Ovary (tissue), 9 donors: ENCODE measurements around the gene TMPRSS4. TPM values are rescaled to one million over a fixed set of nuclear protein-coding genes. Genes with fewer than 3 reads are reported as not detected.

ENCODE experiments used
- DNase-seq, 5 donors: peaks; one replicate each; pipeline ENCODE4 v3.0.0-alpha.2; 2019 to 2020
- H3K27ac ChIP-seq, 2 donors: fragments of 200-600 bp; one replicate each; pipeline versions ENCODE4 v1.5.1 to v1.8.0; 2019 to 2022
- H3K27me3 ChIP-seq: fragments of 200-600 bp; one replicate; pipeline ENCODE4 v1.8.0; 2022
- H3K36me3 ChIP-seq: fragments of 200-600 bp; sonication (generic); one replicate; pipeline ENCODE4 v1.5.1; 2019
- H3K4me1 ChIP-seq: one replicate; pipeline ENCODE4 v1.8.1; 2013; ENCODE audit warnings: mild to moderate bottlenecking, moderate library complexity; ENCODE audit not compliant: insufficient read depth
- H3K4me3 ChIP-seq: fragments of 200-600 bp; sonication (generic); one replicate; pipeline ENCODE4 v1.5.1; 2017
- H3K9me3 ChIP-seq, 2 donors: fragments of 200-600 bp in 1 of 2; sonication (generic) in 1 of 2; one replicate each; pipeline versions ENCODE4 v1.5.1 to v1.8.1; 2013 to 2019; ENCODE audit warnings: mild to moderate bottlenecking in 1 of 2, moderate library complexity in 1 of 2
- EP300 ChIP-seq: sonication (generic); formaldehyde crosslinking; IDR thresholded peaks from one replicate; pipeline ENCODE4 v1.6.1; 2017; ENCODE audit warnings: antibody characterized with exemption
- POLR2A ChIP-seq: fragments of 450-650 bp; IDR thresholded peaks from one replicate; pipeline ENCODE4 v1.6.1; 2017; ENCODE audit warnings: antibody characterized with exemption, mild to moderate bottlenecking, moderate library complexity
- WGBS, 3 donors: extraction: QIAGEN DNeasy Blood & Tissue Kit in 1 of 3; methylation state at CpG; one replicate each; pipeline versions ENCODE4 v1.1.5 to v1.1.7; 2013 to 2017; 5-methylcytosine and 5-hydroxymethylcytosine counted together
- intact Hi-C, 4 donors: fragments of 100-400 bp; cut with DNase I; formaldehyde crosslinking; loops; one replicate each; pipeline versions ENCODE4 v1.11.0 to v1.15.1; 2022 to 2023
- polyA plus RNA-seq, 2 donors: library from polyadenylated mRNA; stranded (reverse); fragments of 200-250 nt in 1 of 2; fragments of 350-450 nt in 1 of 2; fragmentation: Illumina TruSeq in 1 of 2; extraction: RNeasy Lipid Tissue Mini Kit (QIAGEN cat#74804) in 1 of 2; gene quantifications; one replicate each; pipeline ENCODE4 v1.2.3, GENCODE V29; 2013 to 2014
- total RNA-seq, 7 donors: library from RNA; depleted of rRNA in 2 of 7; stranded (reverse); fragments of >200 nt in 2 of 7; fragmentation: NEBNext Ultra II Directional in 3 of 7; extraction: Animal tissue kit (Norgen Biotek cat#: 25700) in 3 of 7; gene quantifications; one replicate each; pipeline versions ENCODE4 v1.1.0 to v1.2.4, GENCODE V29; 2016 to 2023
- TF ChIP-seq, protein P1 (sequence below), 3 donors: fragments of 450-650 bp in 2 of 3; fragments of 200-600 bp in 1 of 3; IDR thresholded peaks; one replicate each; pipeline versions ENCODE4 v1.5.1 to v1.8.0; 2016 to 2022; ENCODE audit warnings: antibody characterized with exemption in 3 of 3, mild to moderate bottlenecking in 1 of 3
- donor health status: DM: no; HTN: no; CAD: no; lungs with moderate emphysema.
- donor health status: DM: no; HTN: no; CAD: no.
- donor health status: Bipolar disorder and iron deficiency.
- donor health status: DM: yes; HTN: yes; CAD: no.
- donor health status: DM: no; HTN: no; CAD: no.
- donor health status: DM: yes; HTN: yes; CAD: no.

The TMPRSS4 gene
- total and polyA plus RNA-seq, 9 donors = 0.20 to 2.3 (median 0.85) TPM; not detected in 5

GRCh38 chr11:118145285-118146227 lies 68.7 kb downstream of the TMPRSS4 start:
- H3K4me1 ChIP-seq = peaks cover 4% of the 10 kb centered on the region
- no peaks in the 10 kb centered on the region for H3K9me3 ChIP-seq
- TF ChIP-seq POLR2A (no peak), EP300 (no peak)
- TF ChIP-seq, protein P1, sequence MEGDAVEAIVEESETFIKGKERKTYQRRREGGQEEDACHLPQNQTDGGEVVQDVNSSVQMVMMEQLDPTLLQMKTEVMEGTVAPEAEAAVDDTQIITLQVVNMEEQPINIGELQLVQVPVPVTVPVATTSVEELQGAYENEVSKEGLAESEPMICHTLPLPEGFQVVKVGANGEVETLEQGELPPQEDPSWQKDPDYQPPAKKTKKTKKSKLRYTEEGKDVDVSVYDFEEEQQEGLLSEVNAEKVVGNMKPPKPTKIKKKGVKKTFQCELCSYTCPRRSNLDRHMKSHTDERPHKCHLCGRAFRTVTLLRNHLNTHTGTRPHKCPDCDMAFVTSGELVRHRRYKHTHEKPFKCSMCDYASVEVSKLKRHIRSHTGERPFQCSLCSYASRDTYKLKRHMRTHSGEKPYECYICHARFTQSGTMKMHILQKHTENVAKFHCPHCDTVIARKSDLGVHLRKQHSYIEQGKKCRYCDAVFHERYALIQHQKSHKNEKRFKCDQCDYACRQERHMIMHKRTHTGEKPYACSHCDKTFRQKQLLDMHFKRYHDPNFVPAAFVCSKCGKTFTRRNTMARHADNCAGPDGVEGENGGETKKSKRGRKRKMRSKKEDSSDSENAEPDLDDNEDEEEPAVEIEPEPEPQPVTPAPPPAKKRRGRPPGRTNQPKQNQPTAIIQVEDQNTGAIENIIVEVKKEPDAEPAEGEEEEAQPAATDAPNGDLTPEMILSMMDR (IDR thresholded peaks at IDR 0.05) = peak; percentile 77 to 90 (median 84)
- no peaks in the 10 kb centered on the region for H3K36me3 ChIP-seq
- intact Hi-C loops = loop anchor here in 1 of 4 donors (10.0 kb wide), 1 partner anchor 339 kb away; no protein-coding TSS in a partner anchor
- H3K27ac ChIP-seq = no peak overlapping the region
- no peaks in the 10 kb centered on the region for H3K27me3 ChIP-seq
- peak; percentile 58 to 84 (median 78) for DNase-seq
- 1 to 2% (median 1%) methylated on average over 26 to 76 of the region's 78 CpGs for WGBS, 3 donors
- peak overlapping the region; percentile 50 for H3K4me3 ChIP-seq

DNA sequence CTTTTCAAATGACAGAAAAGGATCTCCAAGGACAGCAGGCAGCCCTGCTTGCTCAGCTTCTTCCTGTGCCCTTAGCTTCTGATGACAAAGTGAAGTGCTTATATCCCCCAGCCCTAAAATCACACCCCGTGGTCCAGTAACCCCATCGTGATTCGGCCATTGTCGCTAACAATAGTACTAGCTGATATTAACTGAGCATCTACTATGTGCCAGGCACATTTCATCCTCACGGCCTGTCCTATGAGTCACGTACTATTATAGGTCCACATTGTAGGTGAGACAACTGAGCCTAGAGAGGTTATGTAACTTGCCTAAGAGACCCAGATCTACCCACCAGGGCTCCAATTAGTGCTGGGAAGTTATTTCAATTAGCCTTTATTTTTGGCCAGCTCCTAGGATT lies 69.7 kb downstream of the TMPRSS4 start:
- Histone ChIP-seq H3K9me3 (no peaks in the 10 kb centered on the region), H3K4me1 (peaks cover 4% of the 10 kb centered on the region), H3K27me3 (no peaks in the 10 kb centered on the region), H3K36me3 (no peaks in the 10 kb centered on the region), H3K4me3 (no peak overlapping the region), H3K27ac (no peak overlapping the region)
- DNase-seq = no peak
- WGBS, 3 donors = 85 to 93% (median 90%) methylated on average over 6 of the region's 6 CpGs
- TF ChIP-seq POLR2A = no peak
- no peak for TF ChIP-seq EP300
- TF ChIP-seq, protein P1 (IDR thresholded peaks at IDR 0.05) = no peak
- intact Hi-C loops = loop anchor here in 1 of 4 donors (10.0 kb wide), 1 partner anchor 338 kb away; no protein-coding TSS in a partner anchor

DNA sequence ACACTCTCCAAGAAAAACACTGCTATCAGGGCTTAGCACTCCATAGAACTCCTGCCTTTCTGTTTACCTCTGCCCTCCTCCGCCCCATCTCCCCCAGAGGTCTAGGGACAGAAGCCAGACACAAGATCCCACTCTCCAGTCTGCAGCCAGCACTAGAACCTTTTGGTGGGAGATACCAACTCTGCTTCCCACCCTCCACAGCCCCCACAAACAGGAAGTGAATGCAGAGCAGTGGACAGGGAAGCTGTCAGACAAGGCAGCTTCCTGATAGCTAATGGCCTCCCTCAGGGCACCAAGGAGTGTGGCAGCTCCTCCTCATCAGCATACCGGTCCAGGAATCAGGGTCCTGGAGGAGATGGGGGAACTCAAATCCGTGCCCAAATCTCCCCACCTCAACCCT lies 70.6 kb downstream of the TMPRSS4 start:
- Histone ChIP-seq H3K27ac (no peak overlapping the region), H3K9me3 (no peaks in the 10 kb centered on the region), H3K4me1 (peaks cover 4% of the 10 kb centered on the region), H3K27me3 (no peaks in the 10 kb centered on the region), H3K36me3 (no peaks in the 10 kb centered on the region), H3K4me3 (no peak overlapping the region)
- DNase-seq = no peak
- intact Hi-C loops = loop anchor here in 1 of 4 donors (10.0 kb wide), 1 partner anchor 337 kb away; no protein-coding TSS in a partner anchor
- no peak for TF ChIP-seq POLR2A
- TF ChIP-seq, protein P1 (IDR thresholded peaks at IDR 0.05) = no peak
- no peak for TF ChIP-seq EP300
- WGBS, 3 donors = 52 to 70% (median 66%) methylated on average over 3 of the region's 3 CpGs

GRCh38 chr11:118148240-118148639 lies 71.4 kb downstream of the TMPRSS4 start:
- WGBS, 3 donors = 71 to 76% (median 73%) methylated on average over 8 of the region's 8 CpGs
- no peak for DNase-seq
- Histone ChIP-seq H3K4me3 (no peak overlapping the region), H3K27ac (no peak overlapping the region), H3K27me3 (no peaks in the 10 kb centered on the region), H3K36me3 (no peaks in the 10 kb centered on the region), H3K9me3 (no peaks in the 10 kb centered on the region), H3K4me1 (peaks cover 6% of the 10 kb centered on the region)
- TF ChIP-seq POLR2A (no peak), EP300 (no peak)
- TF ChIP-seq, protein P1 (IDR thresholded peaks at IDR 0.05) = no peak
- intact Hi-C loops = loop anchor here in 1 of 4 donors (10.0 kb wide), 1 partner anchor 337 kb away; no protein-coding TSS in a partner anchor
